ENCODE measurements around the gene ARFIP1. TPM values are rescaled to one million over a fixed set of nuclear protein-coding genes. Genes with fewer than 3 reads are reported as not detected.

Gene ARFIP1
- total and polyA plus RNA-seq, 2 of the 8 experiments (the other 6 are each of a cell fraction or from before 2014, with no cell fraction given): 13.5 to 38.0 TPM

DNA sequence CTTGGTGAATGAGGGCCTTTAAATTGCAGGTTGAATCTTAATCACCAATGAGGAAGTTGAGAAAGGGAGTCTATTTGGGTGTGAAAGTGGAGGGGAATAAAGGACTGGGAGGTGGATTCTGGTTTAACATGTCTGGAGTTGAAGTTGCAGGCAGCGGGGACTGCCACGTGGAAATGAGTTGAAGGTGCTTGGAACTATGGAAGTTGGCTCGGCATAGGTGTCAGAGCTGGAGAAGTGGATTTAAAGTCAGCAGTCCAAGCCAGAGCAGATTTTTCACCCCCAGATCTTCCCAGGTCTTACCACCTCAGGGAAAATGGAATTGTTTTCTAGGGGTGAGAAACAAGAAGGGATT lies 45.1 kb upstream of the ARFIP1 start:
- no peaks in the 10 kb centered on the region for H4K20me1 ChIP-seq (replicated peaks in 1 of 2; ENCODE audit: control insufficient read depth in 1 of 2, insufficient read depth in 2 of 2, low read length in 2 of 2)
- H3K4ac ChIP-seq (replicated peaks; ENCODE audit: insufficient read length, low read depth, low read length): no peak overlapping the region
- H2BK15ac ChIP-seq (ENCODE audit: low read length): no peak overlapping the region
- H4K8ac ChIP-seq (ENCODE audit: extremely low read depth, insufficient read depth, low read length): no peak overlapping the region
- H3K79me2 ChIP-seq (ENCODE audit: control insufficient read depth in 1 of 2, insufficient read depth in 2 of 2, low read length in 2 of 2): no peaks in the 10 kb centered on the region
- no peak overlapping the region for H2AFZ ChIP-seq (ENCODE audit: low read length)
- no peaks in the 10 kb centered on the region for H3K36me3 ChIP-seq (ENCODE audit: control insufficient read depth in 2 of 4, insufficient read depth in 4 of 4, low read length in 3 of 4)
- no peaks in the 10 kb centered on the region for H3K27me3 ChIP-seq (replicated peaks in 1 of 4; ENCODE audit: control insufficient read depth in 3 of 4, extremely low read depth in 1 of 4, insufficient read depth in 3 of 4, low read length in 3 of 4)
- H2BK120ac ChIP-seq (replicated peaks; ENCODE audit: low read depth, low read length): no peak overlapping the region
- no peak overlapping the region for H3K27ac ChIP-seq (ENCODE audit: low read depth, low read length)
- FAIRE-seq (no peak), DNase-seq (ENCODE audit: low read depth in 1 of 2, low spot score in 2 of 2) (no peak)
- H3K18ac ChIP-seq (ENCODE audit: extremely low read depth, low read length): no peak overlapping the region
- H2BK5ac ChIP-seq (ENCODE audit: low read depth, low read length): no peak overlapping the region; the same call in 1 of the 2 replicates
- no peak overlapping the region for H3K4me3 ChIP-seq (ENCODE audit: extremely low read depth in 1 of 4, insufficient read depth in 2 of 4, low read depth in 3 of 4, low read length in 4 of 4)
- no peak overlapping the region for H3K23ac ChIP-seq (ENCODE audit: insufficient read length)
- H2BK20ac ChIP-seq (ENCODE audit: low read length): no peak overlapping the region
- H3K4me2 ChIP-seq (ENCODE audit: insufficient read depth in 1 of 2, low read depth in 2 of 2, low read length in 2 of 2): no peak overlapping the region
- no peak overlapping the region for H3K9ac ChIP-seq (replicated peaks in 1 of 4; ENCODE audit: extremely low read depth in 1 of 4, low read depth in 3 of 4, low read length in 3 of 4)
- POLR2A ChIA-PET (ENCODE audit: partially characterized antibody): no interaction called here
- H3K4me1 ChIP-seq (replicated peaks in 1 of 4; ENCODE audit: control insufficient read depth in 3 of 4, insufficient read depth in 4 of 4, low read length in 3 of 4): peaks cover 0 to 4% (median 2%) of the 10 kb centered on the region in 4 experiments; a peak in 3 of 7 replicates
- H2AK5ac ChIP-seq (ENCODE audit: low read depth, low read length): no peak overlapping the region
- H3K9me3 ChIP-seq (ENCODE audit: insufficient read depth in 2 of 2, low read depth in 1 of 2, low read length in 1 of 2): no peaks in the 10 kb centered on the region
- H2BK12ac ChIP-seq (ENCODE audit: low read depth, low read length): no peak overlapping the region
- WGBS, 2 experiments (ENCODE audit: extremely low coverage in 1 of 2, insufficient coverage in 1 of 2, insufficient read length in 1 of 2, insufficient replicate concordance in 2 of 2, low coverage in 1 of 2, low lambda C conversion rate in 2 of 2, missing lambda C conversion rate in 1 of 2): 90% methylated on average over 3 of the region's 3 CpGs; no CpG with 5 or more reads in 1 of the 2 experiments
- H3K23me2 ChIP-seq (ENCODE audit: low read depth, low read length): no peaks in the 10 kb centered on the region; the same call in 1 of the 2 replicates
- H3K56ac ChIP-seq (replicated peaks; ENCODE audit: insufficient read length, low read depth, low read length): no peak overlapping the region
- H3K79me1 ChIP-seq (ENCODE audit: low read depth, low read length): no peaks in the 10 kb centered on the region
- CTCF ChIA-PET (ENCODE audit: partially characterized antibody): interaction anchor here (1.0 to 2.9 kb wide), 13 partner anchors 11 to 343 kb away, joined by 3 to 33 read pairs (median 5); no protein-coding TSS in a partner anchor
- no peak overlapping the region for H4K91ac ChIP-seq (replicated peaks; ENCODE audit: insufficient read length, low read length)
- no peak overlapping the region for H4K5ac ChIP-seq (ENCODE audit: insufficient read length, low read depth, low read length)
- H3K14ac ChIP-seq (ENCODE audit: insufficient read length): no peak overlapping the region
- TF ChIP-seq KDM5A (IDR thresholded peaks at IDR 0.05; ENCODE audit: low read length) (no peak), TCF12 (IDR thresholded peaks at IDR 0.05; ENCODE audit: low read depth, low read length) (no peak), CTCF (IDR thresholded peaks at IDR 0.05; ENCODE audit: control extremely low read depth in 1 of 3, insufficient read depth in 1 of 3, low read depth in 1 of 3, low read length in 3 of 3) (no peak), MAX (IDR thresholded peaks at IDR 0.05) (no peak), ZNF274 (IDR thresholded peaks at IDR 0.05; ENCODE audit: borderline replicate concordance, extremely low read depth, low read length) (no peak)
